ENCODE measurements around the gene PALD1.

DNA sequence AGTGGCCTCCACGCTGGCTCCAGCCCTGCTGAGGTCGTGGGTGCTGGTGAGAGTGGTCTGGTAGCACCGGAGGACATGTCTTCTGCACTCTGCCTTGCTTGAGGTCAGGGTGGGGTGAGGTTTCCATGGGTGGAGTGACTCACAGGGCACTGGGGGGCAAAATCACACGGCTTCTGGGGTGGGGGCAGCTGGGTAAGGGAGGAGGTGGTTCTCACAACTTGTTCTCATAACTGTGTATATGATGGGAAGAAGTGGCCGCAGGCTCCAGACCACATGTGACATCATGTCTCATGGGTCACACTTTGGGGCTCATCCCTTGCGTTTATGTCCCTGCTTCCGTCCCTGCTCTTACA is 124.9 kb downstream of the PALD1 start:
- TF ChIP-seq CTCF (conservative IDR thresholded peaks at IDR 0.05) (no peak), ZFX (IDR thresholded peaks at IDR 0.05) (no peak)
